Peyer's patch (tissue), 4 donors: ENCODE results near the gene NLRP12.

Experiments
- CTCF ChIP-seq, 6 experiments: fragments of 450-650 bp in 4 of 6; fragments of 200-600 bp in 2 of 6; sonication (generic) in 1 of 6; IDR thresholded peaks; one replicate each; pipeline ENCODE4 v1.5.1; 2017 to 2019; ENCODE audit warnings: antibody characterized with exemption in 6 of 6, mild to moderate bottlenecking in 3 of 6, moderate library complexity in 1 of 6
- POLR2A ChIP-seq, 2 donors: fragments of 450-650 bp; IDR thresholded peaks; one replicate each; pipeline ENCODE4 v1.5.1; 2017; ENCODE audit warnings: antibody characterized with exemption in 2 of 2, mild to moderate bottlenecking in 2 of 2, moderate library complexity in 2 of 2

GRCh38 chr19:53795019-53795418 lies 29.1 kb downstream of the NLRP12 start:
- TF ChIP-seq CTCF (IDR thresholded peaks at IDR 0.05) (no peak), POLR2A (IDR thresholded peaks at IDR 0.05) (no peak)
